GM12878 (cell line): ENCODE results near the gene NFS1. TPM values are rescaled to one million over a fixed set of nuclear protein-coding genes. Genes with fewer than 3 reads are reported as not detected.
A peak's percentile ranks its signal among the peaks of the same experiment; 100 is the strongest.

Experiments
- ASH2L ChIP-seq: fragments of 300-600, 200-600 bp; sonication (generic); IDR thresholded peaks from 2 replicates; pipeline ENCODE4 v1.6.1; 2017; ENCODE audit warnings: low read depth, mild to moderate bottlenecking, borderline replicate concordance
- BMI1 ChIP-seq: fragments of 450-650 bp; IDR thresholded peaks from 2 replicates; pipeline ENCODE4 v1.6.1; 2016; ENCODE audit warnings: mild to moderate bottlenecking, moderate library complexity, borderline replicate concordance
- CUX1 ChIP-seq: IDR thresholded peaks from 2 replicates; pipeline ENCODE4 v1.6.1; 2012; ENCODE audit warnings: improper control_type of control experiment, low read depth, low read length; ENCODE audit not compliant: insufficient replicate concordance
- EZH2 ChIP-seq: IDR thresholded peaks from 2 replicates; pipeline ENCODE4 v1.6.1; 2012; ENCODE audit warnings: low read depth, mild to moderate bottlenecking, control low read depth, inconsistent platforms, low read length, borderline replicate concordance; ENCODE audit not compliant: control insufficient read depth
- FOS ChIP-seq: IDR thresholded peaks from 3 replicates; pipeline ENCODE4 v1.6.1; 2011; ENCODE audit warnings: borderline replicate concordance; ENCODE audit not compliant: insufficient read length; ENCODE audit errors: extremely low read depth
- FOXK2 ChIP-seq: fragments of 450-650 bp; IDR thresholded peaks from 2 replicates; pipeline ENCODE4 v1.6.1; 2017; ENCODE audit warnings: mild to moderate bottlenecking, moderate library complexity
- GATAD2B ChIP-seq: fragments of 450-650 bp; conservative IDR thresholded peaks from 2 replicates; pipeline ENCODE4 v1.6.1; 2017; ENCODE audit warnings: low read depth, mild to moderate bottlenecking, moderate library complexity
- IKZF1 ChIP-seq: fragments of 450-650 bp; conservative IDR thresholded peaks from 2 replicates; pipeline ENCODE4 v1.6.1; 2017; ENCODE audit warnings: antibody characterized with exemption, mild to moderate bottlenecking
- JUNB ChIP-seq: IDR thresholded peaks from 2 replicates; pipeline ENCODE4 v1.6.1; 2016; ENCODE audit warnings: antibody characterized with exemption, mild to moderate bottlenecking
- JUND ChIP-seq: IDR thresholded peaks from 2 replicates; pipeline ENCODE4 v1.6.1; 2012; ENCODE audit warnings: low read depth, mild to moderate bottlenecking, low read length, improper control_type of control experiment, moderate library complexity
- MEF2A ChIP-seq: IDR thresholded peaks from 2 replicates; pipeline ENCODE4 v1.6.1; 2011; ENCODE audit warnings: low read depth, mild to moderate bottlenecking, low read length, moderate library complexity; ENCODE audit not compliant: insufficient read depth
- MYB ChIP-seq: fragments of 150-350 bp; IDR thresholded peaks from 2 replicates; pipeline ENCODE4 v1.6.1; 2014; ENCODE audit warnings: mild to moderate bottlenecking, low read depth, low read length, borderline replicate concordance
- POLR2AphosphoS2 ChIP-seq: IDR thresholded peaks from 2 replicates; pipeline ENCODE4 v1.6.1; 2011; ENCODE audit warnings: low read depth, mild to moderate bottlenecking, low read length, improper control_type of control experiment, moderate library complexity
- RCOR1 ChIP-seq: conservative IDR thresholded peaks from 2 replicates; pipeline ENCODE4 v1.6.1; 2012; ENCODE audit warnings: low read depth, low read length, improper control_type of control experiment
- STAT3 ChIP-seq: IDR thresholded peaks from 2 replicates; pipeline ENCODE4 v1.6.1; 2011; ENCODE audit warnings: low read depth, low read length, improper control_type of control experiment
- YY1 ChIP-seq: IDR thresholded peaks from 2 replicates; pipeline ENCODE4 v1.6.1; 2011; ENCODE audit warnings: low read depth, mild to moderate bottlenecking, low read length
- ZNF687 ChIP-seq: fragments of 450-650 bp; IDR thresholded peaks from 2 replicates; pipeline ENCODE4 v1.6.1; 2017; ENCODE audit warnings: mild to moderate bottlenecking, moderate library complexity
- polyA plus RNA-seq, 11 experiments: library from polyadenylated mRNA; depleted of rRNA in 4 of 11; unstranded in 6 of 11; stranded (reverse) in 5 of 11; fragments of >200 nt; fragmentation: Nextera tagmentation in 4 of 11; fragmentation: Illumina TruSeq in 1 of 11; extraction: Ambion mirVana in 4 of 11; extraction: Trizol in 1 of 11; gene quantifications; 1 replicate in 1 of 11; 2 replicates in 10 of 11; pipeline versions ENCODE4 v1.2.1 to v1.2.3, GENCODE V29; 2011 to 2016; ENCODE audit warnings: inconsistent platforms in 2 of 11, missing spikeins in 2 of 11, low read depth in 1 of 11
- total RNA-seq, 4 experiments: library from RNA; depleted of rRNA in 3 of 4; stranded (reverse); fragments of >200 nt in 3 of 4; fragmentation: Illumina TruSeq in 1 of 4; extraction: Trizol in 1 of 4; gene quantifications; 2 replicates each; pipeline versions ENCODE4 v1.2.1 to v1.2.3, GENCODE V29; 2013 to 2021
- TF ChIP-seq, protein P1 (sequence below): IDR thresholded peaks from 2 replicates; pipeline ENCODE4 v1.6.1; 2011; ENCODE audit warnings: borderline replicate concordance, low read depth, mild to moderate bottlenecking, moderate library complexity, low read length; ENCODE audit not compliant: insufficient read depth, poor library complexity, severe bottlenecking

Gene NFS1
- total and polyA plus RNA-seq, 10 of the 15 experiments (the other 5 are each of a cell fraction or from before 2014, with no cell fraction given): 9.2 to 74.1 (median 38.6) TPM

DNA sequence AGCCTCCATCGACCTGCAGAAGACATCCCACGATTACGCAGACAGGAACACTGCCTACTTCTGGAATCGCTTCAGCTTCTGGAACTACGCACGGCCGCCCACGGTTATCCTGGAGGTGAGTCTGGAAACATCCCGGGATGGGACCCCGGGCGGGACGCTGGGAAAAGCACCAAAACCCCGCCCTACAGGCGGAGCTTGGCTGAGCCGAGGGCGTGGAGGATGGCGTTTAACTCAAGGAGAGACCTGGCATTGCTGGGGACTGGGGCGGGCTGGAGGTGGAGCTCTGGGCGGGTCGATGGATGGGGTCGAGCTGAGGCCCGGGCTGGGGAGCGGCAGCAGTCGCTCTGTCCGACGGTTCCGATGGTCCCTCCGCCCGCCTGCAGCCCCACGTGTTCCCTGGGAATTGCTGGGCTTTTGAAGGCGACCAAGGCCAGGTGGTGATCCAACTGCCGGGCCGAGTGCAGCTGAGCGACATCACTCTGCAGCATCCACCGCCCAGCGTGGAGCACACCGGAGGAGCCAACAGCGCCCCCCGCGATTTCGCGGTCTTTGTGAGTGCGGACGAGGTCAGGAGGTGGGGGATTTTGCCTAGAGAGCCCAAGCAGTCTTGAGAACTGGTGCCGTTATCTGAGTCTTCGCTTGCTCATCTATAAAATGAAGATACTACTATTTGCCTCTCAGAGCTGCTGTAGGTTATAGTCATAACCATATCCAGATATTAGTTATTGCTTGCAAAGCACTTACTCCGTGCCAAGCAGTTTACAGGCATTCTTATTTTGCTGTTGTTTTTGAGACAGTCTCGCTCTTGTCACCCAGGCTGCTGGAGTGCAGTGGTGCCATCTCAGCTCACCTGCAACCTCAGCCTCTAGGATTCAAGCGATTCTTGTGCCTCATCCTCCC is 79.7 kb downstream of the NFS1 start (continued):
- TF ChIP-seq CUX1: no peak
- no peak for TF ChIP-seq JUND
- TF ChIP-seq, protein P1, sequence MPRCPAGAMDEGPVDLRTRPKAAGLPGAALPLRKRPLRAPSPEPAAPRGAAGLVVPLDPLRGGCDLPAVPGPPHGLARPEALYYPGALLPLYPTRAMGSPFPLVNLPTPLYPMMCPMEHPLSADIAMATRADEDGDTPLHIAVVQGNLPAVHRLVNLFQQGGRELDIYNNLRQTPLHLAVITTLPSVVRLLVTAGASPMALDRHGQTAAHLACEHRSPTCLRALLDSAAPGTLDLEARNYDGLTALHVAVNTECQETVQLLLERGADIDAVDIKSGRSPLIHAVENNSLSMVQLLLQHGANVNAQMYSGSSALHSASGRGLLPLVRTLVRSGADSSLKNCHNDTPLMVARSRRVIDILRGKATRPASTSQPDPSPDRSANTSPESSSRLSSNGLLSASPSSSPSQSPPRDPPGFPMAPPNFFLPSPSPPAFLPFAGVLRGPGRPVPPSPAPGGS: no peak
- no peak for TF ChIP-seq ASH2L
- TF ChIP-seq BMI1: no peak
- TF ChIP-seq GATAD2B: peak; percentile 67; the same call in 1 of the 2 replicates
- TF ChIP-seq MYB: no peak
- TF ChIP-seq MEF2A: no peak
- peak; percentile 88 for TF ChIP-seq JUNB
- TF ChIP-seq IKZF1: peak; percentile 76
- TF ChIP-seq EZH2: no peak
- TF ChIP-seq FOXK2: no peak
- no peak for TF ChIP-seq ZNF687
- TF ChIP-seq STAT3: no peak
- no peak for TF ChIP-seq FOS
- TF ChIP-seq RCOR1: no peak
- TF ChIP-seq POLR2AphosphoS2: no peak; the same call in none of the 2 replicates
- TF ChIP-seq YY1: peak; percentile 65; the same call in 1 of the 2 replicates
